T-helper 17 cell (primary cell): ENCODE results near the gene AQP12A. TPM values are rescaled to one million over a fixed set of nuclear protein-coding genes. Genes with fewer than 3 reads are reported as not detected.
"Not testable (repeated sequence)": the region's sequence is repeated elsewhere in the genome, so short reads cannot be mapped to it uniquely, and the experiment has no call there.

ENCODE experiments used
- ATAC-seq: fragments of 150-1000 bp; cut with Tn5 transposase; 2 replicates; pipeline ENCODE4 v1.10.0; 2021; ENCODE audit warnings: mild to moderate bottlenecking, moderate library complexity
- DNase-seq, 3 donors: peaks; one replicate each; pipeline versions ENCODE4 v3.0.0 to v3.0.0-alpha.2; 2020 to 2021
- H3K9me3 ChIP-seq: one replicate; pipeline ENCODE4 v1.7.0; 2013; ENCODE audit warnings: low read length, mild to moderate bottlenecking; ENCODE audit not compliant: control insufficient read depth, poor library complexity, severe bottlenecking
- H3K27ac Mint-ChIP-seq: one replicate; pipeline ENCODE4 v1.8.0; 2022; ENCODE audit warnings: mild to moderate bottlenecking, moderate library complexity, mixed read lengths
- H3K27me3 Mint-ChIP-seq: one replicate; pipeline ENCODE4 v1.8.0; 2022; ENCODE audit warnings: mixed read lengths
- H3K36me3 Mint-ChIP-seq: one replicate; pipeline ENCODE4 v1.8.0; 2022; ENCODE audit warnings: low read depth, mixed read lengths
- H3K4me1 Mint-ChIP-seq: one replicate; pipeline ENCODE4 v1.8.0; 2022; ENCODE audit warnings: mild to moderate bottlenecking, mixed read lengths
- H3K4me3 Mint-ChIP-seq: one replicate; pipeline ENCODE4 v1.8.0; 2022; ENCODE audit warnings: mild to moderate bottlenecking, moderate library complexity, mixed read lengths
- total RNA-seq, 4 donors: library from RNA in 2 of 4; stranded (reverse) in 2 of 4; gene quantifications; one replicate each; pipeline ENCODE4 v1.2.3 and lab custom pipeline; 2022 to 2026

The AQP12A gene
- total RNA-seq, 2 donors from 2014 or later = not detected

GRCh38 chr2:240648155-240648649 is 43.5 kb upstream of the AQP12A start:
- H3K9me3 ChIP-seq = no peaks in the 10 kb centered on the region
- Mint-ChIP-seq H3K4me1 (no peaks in the 10 kb centered on the region), H3K27me3 (peaks cover 50% of the 10 kb centered on the region), H3K27ac (no peak overlapping the region), H3K4me3 (no peak overlapping the region), H3K36me3 (no peaks in the 10 kb centered on the region)
- DNase-seq (no peak), ATAC-seq (no peak)

GRCh38 chr2:240648650-240649275 is 42.9 kb upstream of the AQP12A start:
- H3K4me3 Mint-ChIP-seq = no peak overlapping the region
- no peaks in the 10 kb centered on the region for H3K9me3 ChIP-seq
- no peaks in the 10 kb centered on the region for H3K36me3 Mint-ChIP-seq
- H3K4me1 Mint-ChIP-seq = no peaks in the 10 kb centered on the region
- ATAC-seq (no peak), DNase-seq (no peak)
- no peak overlapping the region for H3K27ac Mint-ChIP-seq
- peaks cover 55% of the 10 kb centered on the region for H3K27me3 Mint-ChIP-seq

GRCh38 chr2:240649331-240649730 is 42.3 kb upstream of the AQP12A start:
- ATAC-seq (no peak), DNase-seq (no peak)
- H3K4me3 Mint-ChIP-seq = no peak overlapping the region
- peaks cover 56% of the 10 kb centered on the region for H3K27me3 Mint-ChIP-seq
- H3K4me1 Mint-ChIP-seq = no peaks in the 10 kb centered on the region
- no peaks in the 10 kb centered on the region for H3K36me3 Mint-ChIP-seq
- no peak overlapping the region for H3K27ac Mint-ChIP-seq
- H3K9me3 ChIP-seq = no peaks in the 10 kb centered on the region

- no peaks in the 10 kb centered on the region for H3K4me1 Mint-ChIP-seq
- no peaks in the 10 kb centered on the region for H3K9me3 ChIP-seq
- ATAC-seq (no peak), DNase-seq (no peak)
- no peak overlapping the region for H3K27ac Mint-ChIP-seq
- no peak overlapping the region for H3K4me3 Mint-ChIP-seq
- H3K27me3 Mint-ChIP-seq = peaks cover 67% of the 10 kb centered on the region
- H3K36me3 Mint-ChIP-seq = no peaks in the 10 kb centered on the region
Measured at GRCh38 chr2:240650254-240650965, 41.3 kb upstream of the AQP12A start.

- no peaks in the 10 kb centered on the region for H3K4me1 Mint-ChIP-seq
- no peak overlapping the region for H3K4me3 Mint-ChIP-seq
- H3K27ac Mint-ChIP-seq = no peak overlapping the region
- H3K27me3 Mint-ChIP-seq = peaks cover 67% of the 10 kb centered on the region
- H3K9me3 ChIP-seq = no peaks in the 10 kb centered on the region
- no peaks in the 10 kb centered on the region for H3K36me3 Mint-ChIP-seq
- ATAC-seq (no peak), DNase-seq (no peak)
Measured at GRCh38 chr2:240651185-240651584, 40.5 kb upstream of the AQP12A start.

GRCh38 chr2:240655931-240656886 is 35.5 kb upstream of the AQP12A start:
- Mint-ChIP-seq H3K4me3 (no peak overlapping the region), H3K27ac (no peak overlapping the region), H3K4me1 (no peaks in the 10 kb centered on the region), H3K27me3 (peaks cover 39% of the 10 kb centered on the region), H3K36me3 (no peaks in the 10 kb centered on the region)
- no peak for ATAC-seq
- DNase-seq = no peak
- no peaks in the 10 kb centered on the region for H3K9me3 ChIP-seq

GRCh38 chr2:240659883-240660282 is 31.8 kb upstream of the AQP12A start:
- not testable (repeated sequence) for H3K4me3 Mint-ChIP-seq, H3K4me1 Mint-ChIP-seq, DNase-seq, H3K36me3 Mint-ChIP-seq, H3K27ac Mint-ChIP-seq, ATAC-seq, H3K9me3 ChIP-seq
- peaks cover 17% of the 10 kb centered on the region for H3K27me3 Mint-ChIP-seq

GRCh38 chr2:240662681-240663080 is 29.0 kb upstream of the AQP12A start:
- no peak for DNase-seq
- ATAC-seq = no peak
- no peaks in the 10 kb centered on the region for H3K9me3 ChIP-seq
- H3K27me3 Mint-ChIP-seq = peaks cover 21% of the 10 kb centered on the region
- no peaks in the 10 kb centered on the region for H3K4me1 Mint-ChIP-seq
- H3K4me3 Mint-ChIP-seq = no peak overlapping the region
- H3K36me3 Mint-ChIP-seq = no peaks in the 10 kb centered on the region
- H3K27ac Mint-ChIP-seq = no peak overlapping the region

- DNase-seq (no peak), ATAC-seq (no peak)
- peaks cover 27% of the 10 kb centered on the region for H3K27me3 Mint-ChIP-seq
- H3K4me1 Mint-ChIP-seq = no peaks in the 10 kb centered on the region
- H3K36me3 Mint-ChIP-seq = no peaks in the 10 kb centered on the region
- H3K9me3 ChIP-seq = no peaks in the 10 kb centered on the region
- H3K4me3 Mint-ChIP-seq = no peak overlapping the region
- no peak overlapping the region for H3K27ac Mint-ChIP-seq
Measured at GRCh38 chr2:240663546-240664190, 28.0 kb upstream of the AQP12A start.

GRCh38 chr2:240664622-240665021 is 27.0 kb upstream of the AQP12A start:
- Mint-ChIP-seq H3K27me3 (peaks cover 23% of the 10 kb centered on the region), H3K36me3 (no peaks in the 10 kb centered on the region), H3K4me1 (no peaks in the 10 kb centered on the region), H3K27ac (no peak overlapping the region), H3K4me3 (no peak overlapping the region)
- DNase-seq = no peak
- ATAC-seq = no peak
- H3K9me3 ChIP-seq = no peaks in the 10 kb centered on the region

- Mint-ChIP-seq H3K4me1 (peaks cover 2% of the 10 kb centered on the region), H3K4me3 (no peak overlapping the region), H3K36me3 (no peaks in the 10 kb centered on the region), H3K27ac (no peak overlapping the region), H3K27me3 (peaks cover 44% of the 10 kb centered on the region)
- DNase-seq (no peak), ATAC-seq (no peak)
- H3K9me3 ChIP-seq = no peaks in the 10 kb centered on the region
Measured at GRCh38 chr2:240670402-240670801, 21.3 kb upstream of the AQP12A start.

- DNase-seq (no peak), ATAC-seq (no peak)
- peaks cover 44% of the 10 kb centered on the region for H3K27me3 Mint-ChIP-seq
- H3K36me3 Mint-ChIP-seq = no peaks in the 10 kb centered on the region
- H3K9me3 ChIP-seq = no peaks in the 10 kb centered on the region
- H3K4me1 Mint-ChIP-seq = peaks cover 2% of the 10 kb centered on the region
- no peak overlapping the region for H3K4me3 Mint-ChIP-seq
- H3K27ac Mint-ChIP-seq = no peak overlapping the region
Measured at GRCh38 chr2:240670950-240671349, 20.7 kb upstream of the AQP12A start.
